GM21381 (cell line): ENCODE measurements around the gene ATG3.
"Not testable (repeated sequence)": the region's sequence is repeated elsewhere in the genome, so short reads cannot be mapped to it uniquely, and the experiment has no call there.

Experiments used
- ATAC-seq: cut with Tn5 transposase; IDR thresholded peaks from one replicate; pipeline ENCODE4 v1.9.1; 2021; ENCODE audit warnings: mild to moderate bottlenecking, moderate library complexity; ENCODE audit not compliant: unreplicated experiment

Gene ATG3

GRCh38 chr3:112564247-112564939 lies 2.6 kb upstream of the ATG3 start:
- ATAC-seq, result not testable (repeated sequence)

- peak; percentile 49 for ATAC-seq
These were observed 353 bp downstream of the ATG3 start for GRCh38 chr3:112561484-112561733.

GRCh38 chr3:112560721-112561483 lies 860 bp downstream of the ATG3 start:
- ATAC-seq, result peak; percentile 20

- no peak for ATAC-seq
These were observed 1.5 kb downstream of the ATG3 start for GRCh38 chr3:112560307-112560706.

GRCh38 chr3:112557976-112558375 lies 3.8 kb downstream of the ATG3 start:
- ATAC-seq, result no peak

- ATAC-seq, result no peak
These were observed 6.1 kb downstream of the ATG3 start for GRCh38 chr3:112555535-112556170.

- ATAC-seq, result no peak
These were observed 10.9 kb downstream of the ATG3 start for GRCh38 chr3:112550859-112551258.

- ATAC-seq, result no peak
These were observed 15.5 kb downstream of the ATG3 start for GRCh38 chr3:112546216-112546759.

- peak; percentile 89 for ATAC-seq
These were observed 21.7 kb downstream of the ATG3 start for GRCh38 chr3:112539825-112540650.

- ATAC-seq, result no peak
These were observed 30.4 kb downstream of the ATG3 start for GRCh38 chr3:112531358-112531781.

- ATAC-seq, result no peak
These were observed 31.2 kb downstream of the ATG3 start for GRCh38 chr3:112530573-112530972.

GRCh38 chr3:112524127-112524526 lies 37.6 kb downstream of the ATG3 start:
- ATAC-seq, result not testable (repeated sequence)

- ATAC-seq, result peak; percentile 51
These were observed 42.2 kb downstream of the ATG3 start for GRCh38 chr3:112519424-112520001.

- ATAC-seq, result not testable (repeated sequence)
These were observed 42.8 kb downstream of the ATG3 start for GRCh38 chr3:112518970-112519369.

GRCh38 chr3:112514527-112515128 lies 47.1 kb downstream of the ATG3 start:
- peak; percentile 100 for ATAC-seq

GRCh38 chr3:112512320-112512719 lies 49.4 kb downstream of the ATG3 start:
- no peak for ATAC-seq

GRCh38 chr3:112508860-112509259 lies 52.9 kb downstream of the ATG3 start:
- ATAC-seq, result no peak

GRCh38 chr3:112508261-112508660 lies 53.5 kb downstream of the ATG3 start:
- ATAC-seq, result no peak

- ATAC-seq, result no peak
These were observed 55.9 kb downstream of the ATG3 start for GRCh38 chr3:112505907-112506306.

GRCh38 chr3:112504123-112504522 lies 57.6 kb downstream of the ATG3 start:
- ATAC-seq, result no peak
